ENCODE measurements around the gene CYP24A1.
"Not testable (repeated sequence)": the region's sequence is repeated elsewhere in the genome, so short reads cannot be mapped to it uniquely, and the experiment has no call there.

CYP24A1 gene

DNA sequence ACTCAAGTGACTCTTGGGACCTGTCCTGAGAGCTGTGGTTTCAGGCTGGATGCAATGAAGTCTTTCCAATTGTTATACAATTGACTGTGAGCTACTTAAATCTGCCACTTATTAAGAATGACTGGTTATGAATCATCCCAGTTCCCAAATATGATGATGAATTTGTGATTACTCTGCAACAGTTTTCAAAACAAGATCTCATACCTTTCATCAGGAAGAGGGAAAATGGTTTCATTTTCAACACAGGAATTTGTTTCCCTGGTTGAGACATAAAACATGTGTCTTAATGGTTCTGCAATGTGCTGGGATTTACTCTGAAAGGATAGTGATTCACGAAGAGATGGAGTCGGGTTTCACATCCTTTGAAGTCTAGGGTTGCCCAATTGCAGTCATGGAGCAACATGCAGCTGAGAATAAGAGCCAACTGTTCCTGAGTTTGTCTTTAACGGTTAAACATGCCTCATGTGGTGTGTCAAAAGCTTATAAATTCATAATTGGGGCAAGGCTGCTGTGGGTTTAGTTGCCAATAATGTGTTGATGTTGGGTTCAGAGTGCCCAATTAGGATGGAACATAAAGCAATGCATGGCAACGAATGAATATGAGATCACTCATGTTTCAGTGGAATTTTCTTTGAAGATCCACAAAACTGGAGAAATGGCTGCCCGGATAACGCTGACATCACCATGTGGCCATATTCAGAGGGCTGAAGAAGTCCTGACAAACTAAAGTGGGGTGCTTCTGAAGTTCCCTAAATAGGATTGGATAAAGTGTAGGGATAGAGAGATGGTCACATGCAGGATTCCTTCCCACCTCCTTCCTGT is 41.0 kb downstream of the CYP24A1 start:
- DNase-seq = no peak

GRCh38 chr20:54131675-54132611 is 41.8 kb downstream of the CYP24A1 start:
- no peak for DNase-seq

GRCh38 chr20:54131125-54131524 is 42.7 kb downstream of the CYP24A1 start:
- not testable (repeated sequence) for DNase-seq

DNA sequence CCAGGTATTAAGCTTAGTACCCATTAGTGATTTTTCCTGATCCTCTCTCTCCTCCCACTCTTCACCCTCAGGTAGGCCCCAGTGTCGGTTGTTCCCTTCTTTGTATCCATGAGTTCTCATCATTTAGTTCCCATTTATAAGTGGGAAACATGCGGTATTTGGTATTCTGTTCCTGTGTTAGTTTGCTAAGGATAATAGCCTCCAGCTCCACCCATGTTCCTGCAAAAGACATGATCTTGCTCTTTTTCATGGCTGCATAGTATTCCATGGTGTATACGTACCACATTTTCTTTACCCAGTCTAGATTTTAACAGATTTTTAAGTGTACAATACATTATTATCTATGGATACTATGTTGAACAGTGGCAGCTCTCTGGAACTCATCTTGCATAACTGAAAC is 44.4 kb downstream of the CYP24A1 start:
- DNase-seq = no peak

DNA sequence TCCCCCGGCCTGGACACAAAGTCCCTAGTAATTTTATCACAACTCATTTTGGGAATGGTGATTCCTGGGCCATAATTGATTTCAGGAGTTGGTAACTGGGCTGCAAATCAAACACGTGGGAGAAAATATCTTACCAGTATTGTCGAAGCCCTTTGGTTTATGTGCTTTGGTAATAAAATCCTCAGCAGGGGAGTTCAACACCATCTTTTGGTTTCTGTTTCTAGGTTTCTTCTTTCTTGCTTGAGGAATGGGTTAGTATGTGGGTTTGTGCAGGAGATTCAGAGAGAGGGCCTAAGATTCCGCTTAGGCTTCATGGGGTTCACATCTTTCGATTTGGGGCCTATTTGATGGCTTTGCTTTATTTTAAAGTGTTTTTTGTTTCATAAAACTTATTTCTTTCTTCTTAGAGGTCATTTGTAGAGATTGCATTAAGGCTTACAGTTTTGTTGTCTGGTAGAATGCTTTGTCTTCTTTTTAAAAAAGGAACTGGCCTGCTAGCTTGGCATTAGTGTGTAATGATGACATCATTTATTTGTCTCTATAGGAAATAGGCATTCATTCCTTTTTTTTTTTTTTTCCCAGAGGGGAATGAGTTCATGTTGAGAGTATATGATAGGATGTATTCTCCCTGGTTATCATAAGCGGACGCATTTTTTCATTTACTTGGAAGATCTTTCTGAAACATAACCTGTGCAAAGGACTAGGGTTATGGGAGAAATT is 45.8 kb downstream of the CYP24A1 start:
- DNase-seq = no peak

GRCh38 chr20:54126806-54127655 is 46.8 kb downstream of the CYP24A1 start:
- DNase-seq = no peak

DNA sequence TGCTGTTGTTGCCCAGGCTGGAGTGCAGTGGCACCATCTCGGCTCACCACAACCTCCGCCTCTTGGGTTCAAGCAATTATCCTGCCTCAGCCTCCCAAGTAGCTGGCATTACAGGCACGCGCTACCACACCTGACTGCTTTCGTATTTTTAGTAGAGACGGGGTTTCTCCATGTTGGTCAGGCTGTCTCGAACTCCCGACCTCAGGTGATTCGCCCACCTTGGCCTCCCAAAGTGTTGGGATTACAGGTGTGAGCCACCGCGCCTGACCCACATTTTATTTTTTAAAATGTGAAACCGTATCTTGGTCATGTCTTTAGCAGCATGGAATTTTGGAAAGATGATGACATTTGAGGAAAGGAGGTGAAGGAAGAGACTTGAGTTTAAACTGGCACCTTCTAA is 47.5 kb downstream of the CYP24A1 start:
- not testable (repeated sequence) for DNase-seq

DNA sequence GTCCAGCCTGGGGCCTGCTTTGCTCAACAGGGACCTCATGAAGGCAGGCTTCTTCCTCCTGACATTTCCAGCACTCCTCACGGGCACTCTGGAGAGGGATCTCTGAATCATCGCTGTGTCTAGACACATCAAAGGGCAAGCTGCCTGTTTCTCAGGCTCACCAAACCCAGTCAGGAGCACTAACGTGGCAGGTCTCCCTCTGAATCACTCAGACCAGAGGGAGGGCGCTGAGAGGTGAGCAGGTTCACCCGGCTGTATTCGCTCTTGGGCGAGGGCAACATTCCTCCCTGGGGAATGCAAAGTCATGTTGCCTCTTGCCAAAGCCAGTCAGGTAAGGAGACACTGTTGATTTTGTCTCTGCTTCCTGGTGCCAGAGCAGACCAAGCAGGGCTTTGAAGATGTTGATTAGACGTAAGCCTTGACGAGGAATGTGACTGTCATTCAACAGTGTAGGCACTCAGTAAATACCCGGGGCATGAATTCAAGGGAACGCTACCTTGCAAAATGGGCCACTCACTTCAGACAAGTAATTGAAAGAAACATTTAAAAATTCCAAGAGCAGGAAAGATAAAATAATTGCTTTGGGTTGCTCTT is 50.1 kb downstream of the CYP24A1 start:
- peak; percentile 33 for DNase-seq

DNA sequence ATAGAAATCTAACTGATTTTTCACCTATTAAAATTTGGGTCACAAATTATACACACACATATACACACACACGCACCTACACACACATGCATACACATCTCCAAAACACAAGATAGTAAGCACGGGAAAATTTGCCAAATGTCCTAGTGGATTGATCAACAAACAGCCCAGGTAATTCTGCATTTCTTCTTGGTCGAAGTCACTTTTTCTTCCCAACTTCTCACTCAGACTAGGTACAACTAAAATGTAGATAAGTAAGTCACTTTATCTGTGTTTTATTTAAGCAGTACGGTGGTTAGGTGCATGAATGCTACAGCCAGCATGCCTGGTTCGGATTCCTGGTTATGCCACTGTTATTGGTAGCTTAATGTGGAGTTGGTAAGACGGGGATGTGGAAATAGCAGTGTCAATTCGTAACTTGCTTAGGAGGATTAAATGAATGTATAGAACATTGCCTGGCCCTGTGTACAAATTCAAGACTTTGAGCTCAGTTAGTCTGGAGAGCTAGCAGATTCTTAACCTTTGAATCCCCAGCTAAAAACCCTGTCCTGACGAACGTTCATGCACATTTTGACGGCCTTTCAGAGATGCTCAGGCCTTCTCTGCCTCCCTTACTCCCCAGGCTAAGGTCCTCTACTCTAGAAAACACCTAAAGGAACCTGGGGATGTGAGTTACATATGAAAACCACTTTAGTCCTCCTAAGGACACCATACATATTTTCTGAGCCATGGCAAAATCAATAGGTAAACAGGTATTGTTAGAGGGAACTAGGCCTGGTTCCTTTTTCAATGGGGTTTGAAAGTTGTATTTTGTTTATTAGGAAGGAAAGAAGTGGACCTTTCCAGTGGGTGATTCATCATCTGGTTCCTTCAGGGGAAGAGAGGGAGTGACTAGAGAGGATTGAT is 50.9 kb downstream of the CYP24A1 start:
- DNase-seq = no peak

GRCh38 chr20:54122189-54122588 is 51.6 kb downstream of the CYP24A1 start:
- DNase-seq = no peak

GRCh38 chr20:54119744-54120143 is 54.0 kb downstream of the CYP24A1 start:
- DNase-seq = no peak

DNA sequence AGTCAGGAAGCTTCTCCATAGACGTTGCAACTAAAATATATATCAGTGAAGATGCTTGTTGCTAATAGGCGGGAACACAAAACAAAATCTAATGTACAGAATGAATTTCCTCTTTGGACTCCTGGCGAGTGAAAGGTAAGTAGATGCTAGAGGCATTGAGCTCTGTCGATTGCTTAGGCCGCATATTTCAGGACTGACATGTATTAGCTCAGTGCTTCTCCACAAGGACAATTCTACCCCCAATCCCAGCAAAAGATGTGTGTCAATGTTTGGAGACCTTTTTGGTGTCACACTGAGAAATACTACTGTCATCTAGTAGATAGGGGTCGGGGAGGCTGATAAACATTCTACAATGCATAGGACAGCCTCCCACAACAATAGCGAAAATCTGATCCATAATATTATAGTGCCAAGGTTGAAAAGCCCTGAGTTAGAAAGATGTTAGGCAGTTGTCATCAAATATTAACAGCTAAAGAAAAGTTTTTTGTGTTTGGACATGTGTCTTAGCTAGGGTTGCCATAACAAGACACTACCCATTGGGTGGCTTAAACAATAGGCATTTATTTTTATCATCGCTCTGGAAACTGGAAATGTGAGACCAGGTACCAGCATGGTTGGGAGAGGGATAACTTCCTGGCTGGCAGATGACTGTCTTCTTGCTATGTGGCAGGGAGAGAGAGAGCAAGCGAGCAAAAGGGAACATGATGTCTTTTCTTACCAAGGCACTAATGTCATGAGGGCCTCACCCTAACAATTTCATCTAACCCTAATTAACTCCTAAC is 55.4 kb downstream of the CYP24A1 start:
- no peak for DNase-seq

DNA sequence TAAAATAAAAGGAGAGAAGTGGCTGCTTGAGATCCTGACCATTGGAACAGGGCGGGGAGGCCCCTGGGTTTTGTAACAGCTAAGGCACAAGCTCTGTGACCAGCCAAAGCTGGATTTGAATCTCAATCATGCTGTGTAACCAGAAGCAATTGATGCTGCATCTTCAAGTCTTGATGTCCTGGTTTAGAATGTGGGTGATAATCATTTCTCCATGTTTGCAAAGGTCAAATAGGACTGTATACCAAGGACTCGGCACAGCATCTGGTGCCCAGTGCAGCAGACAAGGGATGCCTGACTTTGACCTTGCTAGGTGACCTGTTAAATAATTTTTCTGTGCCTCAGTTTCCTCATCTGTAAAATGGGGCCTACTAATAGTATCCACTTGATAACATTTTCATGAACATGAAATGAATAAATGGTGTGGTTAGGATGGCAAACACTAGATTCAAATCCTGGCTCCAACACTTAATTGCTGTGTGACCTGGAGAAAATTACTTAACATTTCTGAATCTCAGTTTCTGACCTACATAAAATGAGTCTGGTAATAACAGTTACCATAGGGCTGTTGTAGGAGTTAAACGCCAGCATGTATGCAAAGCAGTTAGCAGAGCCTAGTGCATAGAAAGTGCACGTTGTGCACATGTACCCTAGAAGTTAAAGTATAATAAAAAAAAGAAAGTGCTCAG is 57.1 kb downstream of the CYP24A1 start:
- no peak for DNase-seq

DNA sequence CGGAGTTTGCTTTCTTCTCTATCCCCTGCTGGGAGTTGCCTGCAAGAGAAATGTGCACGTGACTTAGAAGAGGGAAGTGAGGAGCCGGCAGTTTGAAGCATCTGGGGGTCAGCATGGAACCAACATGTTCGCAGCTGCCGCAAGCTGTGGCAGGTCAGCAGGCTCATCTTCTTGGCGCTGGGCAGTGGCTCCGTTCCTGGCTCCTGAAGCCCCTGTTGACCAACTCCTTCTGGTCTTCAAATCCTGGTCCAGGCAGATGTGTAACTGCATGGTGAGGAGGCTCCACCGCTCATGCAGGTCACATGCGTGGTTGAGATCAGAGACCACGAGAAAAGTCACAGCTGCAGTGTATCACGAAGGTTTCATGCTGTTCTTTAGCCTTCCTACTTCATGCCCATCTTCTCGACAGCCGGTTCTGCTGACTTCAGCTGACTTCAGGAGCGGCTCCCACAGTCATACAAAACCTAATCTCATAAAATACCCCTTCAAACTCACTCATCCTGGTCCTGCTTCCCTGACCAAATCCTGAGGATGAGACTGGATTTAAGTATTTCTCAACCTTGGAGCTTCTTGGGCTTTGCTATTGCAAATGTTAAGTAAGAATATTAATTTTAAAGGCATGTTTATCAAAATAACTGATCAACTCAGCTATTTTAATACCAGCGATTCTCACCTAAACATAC is 58.5 kb downstream of the CYP24A1 start:
- no peak for DNase-seq

DNA sequence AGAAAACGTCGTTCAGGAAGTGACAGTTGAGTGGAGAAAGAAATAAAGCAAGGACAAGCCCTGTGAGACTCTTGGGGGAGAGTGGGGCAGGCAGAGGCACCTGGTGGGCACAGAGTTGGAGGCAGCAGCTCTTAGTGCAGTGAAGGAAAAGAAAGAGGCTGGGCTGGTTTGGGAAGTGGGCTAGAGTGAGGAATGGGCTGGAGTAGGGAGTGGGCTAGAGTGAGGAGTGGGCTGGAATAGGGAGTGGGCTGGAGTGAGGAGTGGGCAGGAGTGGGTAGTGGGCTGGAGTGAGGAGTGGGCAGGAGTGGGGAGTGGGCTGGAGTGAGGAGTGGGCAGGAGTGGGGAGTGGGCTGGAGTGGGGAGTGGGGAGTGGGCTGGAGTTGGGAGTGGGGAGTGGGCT is 59.7 kb downstream of the CYP24A1 start:
- DNase-seq = no peak

GRCh38 chr20:54113566-54113965 is 60.2 kb downstream of the CYP24A1 start:
- DNase-seq = no peak

DNA sequence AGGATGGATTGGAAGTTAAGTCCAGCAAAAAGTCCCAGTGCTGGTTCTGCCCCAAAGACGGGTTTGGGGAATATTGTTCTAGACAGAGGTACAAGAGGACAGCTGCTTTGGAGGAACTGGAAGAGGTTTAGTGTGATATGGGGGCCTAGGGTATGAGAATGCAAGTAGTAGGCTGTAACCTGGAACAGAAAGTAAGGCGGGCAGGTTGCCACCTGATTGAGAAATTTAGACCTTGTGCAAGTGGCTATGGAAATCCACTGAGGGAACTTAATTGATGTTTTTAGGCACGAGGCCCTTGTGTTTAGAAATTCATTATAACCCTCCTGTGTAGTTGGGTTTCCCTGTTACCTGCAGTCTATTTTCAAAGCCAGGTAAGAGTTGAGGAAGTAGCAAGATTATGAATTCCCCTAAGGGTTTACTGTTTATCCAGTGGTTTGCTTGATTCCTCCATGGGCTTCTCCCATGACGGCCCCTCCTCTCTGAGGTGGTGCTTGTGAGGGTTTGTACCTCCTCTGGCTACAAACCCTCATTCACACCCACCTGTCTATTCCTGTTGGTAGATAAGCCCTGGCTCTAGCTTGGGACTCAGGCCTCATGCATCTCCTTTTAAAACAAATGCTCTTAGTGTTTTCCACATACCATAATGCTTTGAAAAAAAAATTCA is 61.4 kb downstream of the CYP24A1 start:
- DNase-seq = no peak

- DNase-seq = no peak
Measured at GRCh38 chr20:54111460-54111859, 62.3 kb downstream of the CYP24A1 start.

Measured in NCI-H2107 (cell line).